Chondrocyte (in vitro differentiated cells): Measurements from ENCODE around the gene LCE1C. TPM values are rescaled to one million over a fixed set of nuclear protein-coding genes. Genes with fewer than 3 reads are reported as not detected.

Experiments used
- DNase-seq: peaks from one replicate; pipeline ENCODE4 v3.0.0; 2021; ENCODE audit warnings: mixed read lengths, low spot score
- H3K27ac Mint-ChIP-seq: one replicate; pipeline ENCODE4 v1.8.0; 2021; ENCODE audit warnings: mild to moderate bottlenecking, moderate library complexity, mixed read lengths; ENCODE audit not compliant: unreplicated experiment
- H3K27me3 Mint-ChIP-seq: 2 replicates; pipeline ENCODE4 v1.8.0; 2021; ENCODE audit warnings: low read depth, mixed read lengths
- H3K36me3 Mint-ChIP-seq: 2 replicates; pipeline ENCODE4 v1.8.0; 2021; ENCODE audit warnings: low read depth, mixed read lengths
- H3K4me1 Mint-ChIP-seq: 2 replicates; pipeline ENCODE4 v1.8.0; 2021; ENCODE audit warnings: low read depth, mild to moderate bottlenecking, mixed read lengths
- H3K4me3 Mint-ChIP-seq: one replicate; pipeline ENCODE4 v1.8.0; 2021; ENCODE audit warnings: mild to moderate bottlenecking, moderate library complexity, mixed read lengths; ENCODE audit not compliant: unreplicated experiment
- H3K9me3 Mint-ChIP-seq: 2 replicates; pipeline ENCODE4 v1.8.0; 2021; ENCODE audit warnings: low read depth, mixed read lengths
- total RNA-seq: library from RNA; stranded (reverse); gene quantifications from 3 replicates; pipeline ENCODE4 v1.2.1, GENCODE V29; 2021
- TF ChIP-seq, protein P1 (sequence below): fragments of 200-600 bp; sonication (generic); IDR thresholded peaks from 2 replicates; pipeline ENCODE4 v1.5.0; 2021; ENCODE audit warnings: antibody characterized with exemption, mild to moderate bottlenecking, moderate library complexity

Gene LCE1C
- total RNA-seq, 1 donor from 2014 or later = not detected

DNA sequence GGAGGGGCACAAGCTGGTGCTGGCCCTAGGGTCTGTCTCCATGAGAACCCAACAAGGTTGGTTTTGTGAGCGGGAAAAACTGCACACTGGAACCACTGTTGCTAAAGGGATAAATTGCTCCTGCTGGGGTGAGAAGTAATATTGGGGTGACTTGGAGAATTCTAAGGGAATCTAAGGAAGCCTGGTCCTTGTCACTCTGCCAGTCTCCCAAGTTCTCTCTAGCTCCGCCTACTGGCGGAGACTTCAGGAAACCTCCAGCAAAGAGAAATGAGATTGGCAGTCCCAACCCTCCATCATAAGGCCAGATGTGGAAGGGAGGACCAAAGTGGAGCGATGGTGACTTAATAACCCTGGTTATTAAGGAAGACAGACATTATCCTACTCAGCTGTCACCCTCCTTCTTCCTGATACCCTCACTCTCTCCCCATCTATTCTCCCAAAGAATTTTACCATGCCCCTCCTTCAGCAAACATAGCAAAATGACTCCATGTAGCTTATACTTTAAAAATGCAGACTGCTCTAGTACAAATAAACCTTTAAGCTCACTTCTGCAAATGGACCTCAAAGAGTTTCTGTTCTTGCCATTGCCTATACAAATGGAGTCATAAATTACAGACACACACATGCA lies 28.8 kb downstream of the LCE1C start:
- no peak for DNase-seq
- H3K4me1 Mint-ChIP-seq = no peaks in the 10 kb centered on the region
- H3K4me3 Mint-ChIP-seq = no peak overlapping the region
- no peak overlapping the region for H3K27ac Mint-ChIP-seq
- peaks cover 3% of the 10 kb centered on the region for H3K27me3 Mint-ChIP-seq
- H3K9me3 Mint-ChIP-seq = peaks cover 30% of the 10 kb centered on the region
- H3K36me3 Mint-ChIP-seq = no peaks in the 10 kb centered on the region
- TF ChIP-seq, protein P1, sequence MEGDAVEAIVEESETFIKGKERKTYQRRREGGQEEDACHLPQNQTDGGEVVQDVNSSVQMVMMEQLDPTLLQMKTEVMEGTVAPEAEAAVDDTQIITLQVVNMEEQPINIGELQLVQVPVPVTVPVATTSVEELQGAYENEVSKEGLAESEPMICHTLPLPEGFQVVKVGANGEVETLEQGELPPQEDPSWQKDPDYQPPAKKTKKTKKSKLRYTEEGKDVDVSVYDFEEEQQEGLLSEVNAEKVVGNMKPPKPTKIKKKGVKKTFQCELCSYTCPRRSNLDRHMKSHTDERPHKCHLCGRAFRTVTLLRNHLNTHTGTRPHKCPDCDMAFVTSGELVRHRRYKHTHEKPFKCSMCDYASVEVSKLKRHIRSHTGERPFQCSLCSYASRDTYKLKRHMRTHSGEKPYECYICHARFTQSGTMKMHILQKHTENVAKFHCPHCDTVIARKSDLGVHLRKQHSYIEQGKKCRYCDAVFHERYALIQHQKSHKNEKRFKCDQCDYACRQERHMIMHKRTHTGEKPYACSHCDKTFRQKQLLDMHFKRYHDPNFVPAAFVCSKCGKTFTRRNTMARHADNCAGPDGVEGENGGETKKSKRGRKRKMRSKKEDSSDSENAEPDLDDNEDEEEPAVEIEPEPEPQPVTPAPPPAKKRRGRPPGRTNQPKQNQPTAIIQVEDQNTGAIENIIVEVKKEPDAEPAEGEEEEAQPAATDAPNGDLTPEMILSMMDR = no peak

DNA sequence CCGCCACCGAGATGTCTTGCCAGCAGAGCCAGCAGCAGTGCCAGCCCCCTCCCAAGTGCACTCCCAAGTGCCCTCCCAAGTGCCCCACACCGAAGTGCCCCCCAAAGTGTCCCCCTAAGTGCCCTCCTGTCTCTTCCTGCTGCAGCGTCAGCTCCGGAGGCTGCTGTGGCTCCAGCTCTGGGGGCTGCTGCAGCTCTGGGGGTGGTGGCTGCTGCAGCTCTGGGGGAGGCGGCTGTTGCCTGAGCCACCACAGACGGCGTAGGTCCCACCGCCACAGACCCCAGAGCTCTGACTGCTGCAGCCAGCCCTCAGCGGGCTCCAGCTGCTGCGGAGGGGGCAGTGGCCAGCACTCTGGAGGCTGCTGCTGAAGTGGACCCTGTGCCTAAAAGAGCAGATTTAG lies 30.1 kb downstream of the LCE1C start:
- no peak for DNase-seq
- peaks cover 3% of the 10 kb centered on the region for H3K27me3 Mint-ChIP-seq
- H3K4me1 Mint-ChIP-seq = no peaks in the 10 kb centered on the region
- H3K4me3 Mint-ChIP-seq = no peak overlapping the region
- TF ChIP-seq, protein P1 = no peak
- H3K36me3 Mint-ChIP-seq = no peaks in the 10 kb centered on the region
- no peak overlapping the region for H3K27ac Mint-ChIP-seq
- H3K9me3 Mint-ChIP-seq = peaks cover 30% of the 10 kb centered on the region

DNA sequence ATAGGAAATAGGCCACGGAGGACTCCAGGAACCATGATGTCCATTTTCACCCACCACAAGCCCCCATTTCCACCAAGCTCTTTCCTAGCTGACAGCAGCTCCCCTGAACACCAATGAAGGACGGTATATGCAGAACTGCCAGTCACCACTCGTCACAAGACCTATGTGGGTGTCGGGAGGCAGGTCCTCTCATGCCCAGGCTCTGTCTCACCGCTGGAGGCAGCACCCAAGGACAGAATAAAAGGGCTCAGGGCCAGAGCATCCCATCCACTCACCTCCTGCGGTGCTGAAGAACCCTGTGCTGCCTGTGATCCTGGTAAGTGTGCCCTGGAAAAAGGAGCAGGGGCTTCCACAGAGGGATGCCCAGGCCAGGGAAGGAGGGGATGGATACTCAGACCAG lies 31.6 kb downstream of the LCE1C start, which contains the start of gene LCE1F:
Gene LCE1F (plus strand): TSS at position 266 of the 400 bp plus-strand sequence. CDS start 1,232 bp downstream, outside the sequence.
- Mint-ChIP-seq H3K36me3 (no peaks in the 10 kb centered on the region), H3K4me3 (no peak within 1 kb of the TSS), H3K27ac (no peak within 1 kb of the TSS), H3K27me3 (peaks cover 2% of the 10 kb centered on the region), H3K9me3 (peaks cover 30% of the 10 kb centered on the region), H3K4me1 (no peaks in the 10 kb centered on the region)
- TF ChIP-seq, protein P1 = no peak
- DNase-seq = no peak

DNA sequence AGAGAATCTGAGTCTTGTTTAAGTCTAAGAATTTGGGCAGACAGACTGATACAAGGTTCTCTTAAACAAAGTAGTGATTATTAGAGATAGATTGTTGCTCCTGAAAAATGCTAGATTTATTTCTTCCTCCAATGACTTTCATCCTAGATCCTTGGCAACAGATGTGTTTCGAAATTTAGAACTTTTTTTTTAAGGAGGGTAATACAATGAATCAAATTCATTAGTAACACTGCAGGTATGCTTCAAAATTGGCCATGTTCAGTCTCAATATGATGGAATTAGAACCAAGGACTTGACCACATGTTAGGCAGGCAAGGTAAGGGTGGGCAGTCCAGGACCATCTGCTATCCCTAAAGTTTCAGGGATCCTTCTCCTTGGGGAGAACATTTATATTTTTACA lies 36.0 kb downstream of the LCE1C start:
- TF ChIP-seq, protein P1 = no peak
- H3K27ac Mint-ChIP-seq = no peak overlapping the region
- no peak overlapping the region for H3K4me3 Mint-ChIP-seq
- peaks cover 22% of the 10 kb centered on the region for H3K9me3 Mint-ChIP-seq
- no peaks in the 10 kb centered on the region for H3K4me1 Mint-ChIP-seq
- DNase-seq = no peak
- H3K27me3 Mint-ChIP-seq = no peaks in the 10 kb centered on the region
- H3K36me3 Mint-ChIP-seq = no peaks in the 10 kb centered on the region

DNA sequence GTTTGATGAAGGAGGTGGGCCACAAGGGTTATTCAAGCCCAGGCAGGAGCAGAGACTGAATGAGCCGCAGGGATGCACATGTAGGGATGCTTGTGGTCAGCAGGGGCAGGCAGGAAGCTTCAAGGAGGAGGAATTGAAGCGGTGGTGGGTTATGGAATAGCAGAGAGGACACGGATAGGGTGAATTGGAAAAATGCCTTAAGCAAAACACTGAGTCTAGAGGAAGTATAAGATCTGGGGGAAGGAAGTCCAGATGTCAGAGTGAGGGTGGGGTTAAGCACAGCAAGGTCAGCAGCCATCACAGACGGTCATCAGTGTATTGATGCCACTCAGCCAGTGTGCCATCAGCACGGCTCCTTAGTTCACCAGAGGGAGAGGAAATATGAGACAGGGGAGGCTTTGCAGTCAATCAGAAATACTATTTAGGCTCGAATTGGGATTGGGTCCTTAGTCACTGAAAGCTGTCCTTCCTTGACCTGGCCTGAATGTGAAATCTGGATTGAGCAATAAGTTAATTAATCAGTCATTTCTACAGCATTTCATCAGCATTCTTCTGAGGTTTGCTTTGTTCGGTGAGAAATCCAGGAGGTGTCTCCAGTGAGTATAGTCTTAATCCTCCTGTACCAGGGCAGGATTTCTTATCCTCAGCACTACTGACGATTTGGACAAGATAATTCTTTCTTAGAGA lies 37.5 kb downstream of the LCE1C start:
- H3K27ac Mint-ChIP-seq = no peak overlapping the region
- no peak overlapping the region for H3K4me3 Mint-ChIP-seq
- TF ChIP-seq, protein P1 = no peak
- no peaks in the 10 kb centered on the region for H3K36me3 Mint-ChIP-seq
- no peaks in the 10 kb centered on the region for H3K27me3 Mint-ChIP-seq
- peaks cover 16% of the 10 kb centered on the region for H3K9me3 Mint-ChIP-seq
- no peaks in the 10 kb centered on the region for H3K4me1 Mint-ChIP-seq
- DNase-seq = no peak
